ENCODE measurements around the gene UROD.

- TF ChIP-seq, protein P1, sequence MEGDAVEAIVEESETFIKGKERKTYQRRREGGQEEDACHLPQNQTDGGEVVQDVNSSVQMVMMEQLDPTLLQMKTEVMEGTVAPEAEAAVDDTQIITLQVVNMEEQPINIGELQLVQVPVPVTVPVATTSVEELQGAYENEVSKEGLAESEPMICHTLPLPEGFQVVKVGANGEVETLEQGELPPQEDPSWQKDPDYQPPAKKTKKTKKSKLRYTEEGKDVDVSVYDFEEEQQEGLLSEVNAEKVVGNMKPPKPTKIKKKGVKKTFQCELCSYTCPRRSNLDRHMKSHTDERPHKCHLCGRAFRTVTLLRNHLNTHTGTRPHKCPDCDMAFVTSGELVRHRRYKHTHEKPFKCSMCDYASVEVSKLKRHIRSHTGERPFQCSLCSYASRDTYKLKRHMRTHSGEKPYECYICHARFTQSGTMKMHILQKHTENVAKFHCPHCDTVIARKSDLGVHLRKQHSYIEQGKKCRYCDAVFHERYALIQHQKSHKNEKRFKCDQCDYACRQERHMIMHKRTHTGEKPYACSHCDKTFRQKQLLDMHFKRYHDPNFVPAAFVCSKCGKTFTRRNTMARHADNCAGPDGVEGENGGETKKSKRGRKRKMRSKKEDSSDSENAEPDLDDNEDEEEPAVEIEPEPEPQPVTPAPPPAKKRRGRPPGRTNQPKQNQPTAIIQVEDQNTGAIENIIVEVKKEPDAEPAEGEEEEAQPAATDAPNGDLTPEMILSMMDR (IDR thresholded peaks at IDR 0.05), result no peak
- no peak for TF ChIP-seq POLR2A (IDR thresholded peaks at IDR 0.05)
Measured at GRCh38 chr1:45047032-45047431, 35.0 kb downstream of the UROD start.
